HL-60 (cell line): ENCODE results near the gene AIFM3.

Source experiments
- GABPA ChIP-seq: IDR thresholded peaks from 2 replicates; pipeline ENCODE4 v1.6.1; 2012; ENCODE audit warnings: low read depth
- POLR2AphosphoS5 ChIP-seq: IDR thresholded peaks from 2 replicates; pipeline ENCODE4 v1.6.1; 2012; ENCODE audit warnings: low read depth
- SPI1 ChIP-seq: IDR thresholded peaks from 2 replicates; pipeline ENCODE4 v1.6.1; 2012; ENCODE audit warnings: low read depth, mild to moderate bottlenecking, borderline replicate concordance
- TF ChIP-seq, protein P1 (sequence below): IDR thresholded peaks from one replicate; pipeline ENCODE4 v1.5.1; 2011; ENCODE audit warnings: low read length, control low read depth, inconsistent platforms; ENCODE audit not compliant: insufficient read depth
- TF ChIP-seq, protein P2 (sequence below): IDR thresholded peaks from 2 replicates; pipeline ENCODE4 v1.6.1; 2012; ENCODE audit warnings: low read depth; ENCODE audit not compliant: insufficient replicate concordance

DNA sequence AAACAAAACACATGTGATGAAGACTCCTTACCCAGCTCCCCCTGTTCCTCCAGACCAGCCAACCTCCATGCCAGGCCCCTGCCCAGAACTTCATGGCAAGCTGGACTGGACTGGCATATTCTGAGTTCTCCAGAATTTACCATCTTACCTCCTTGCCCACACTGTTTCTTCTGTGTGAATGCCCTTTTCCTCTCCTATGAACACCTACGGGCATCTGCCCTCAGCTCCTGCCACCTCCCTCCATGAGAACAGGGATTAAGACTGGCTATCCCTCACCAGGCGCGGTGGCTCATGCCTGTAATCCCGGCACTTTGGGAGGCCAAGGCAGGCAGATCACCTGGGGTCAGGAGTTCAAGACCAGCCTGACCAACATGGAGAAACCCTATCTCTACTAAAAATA lies 6.4 kb upstream of the AIFM3 start:
- TF ChIP-seq, protein P1, sequence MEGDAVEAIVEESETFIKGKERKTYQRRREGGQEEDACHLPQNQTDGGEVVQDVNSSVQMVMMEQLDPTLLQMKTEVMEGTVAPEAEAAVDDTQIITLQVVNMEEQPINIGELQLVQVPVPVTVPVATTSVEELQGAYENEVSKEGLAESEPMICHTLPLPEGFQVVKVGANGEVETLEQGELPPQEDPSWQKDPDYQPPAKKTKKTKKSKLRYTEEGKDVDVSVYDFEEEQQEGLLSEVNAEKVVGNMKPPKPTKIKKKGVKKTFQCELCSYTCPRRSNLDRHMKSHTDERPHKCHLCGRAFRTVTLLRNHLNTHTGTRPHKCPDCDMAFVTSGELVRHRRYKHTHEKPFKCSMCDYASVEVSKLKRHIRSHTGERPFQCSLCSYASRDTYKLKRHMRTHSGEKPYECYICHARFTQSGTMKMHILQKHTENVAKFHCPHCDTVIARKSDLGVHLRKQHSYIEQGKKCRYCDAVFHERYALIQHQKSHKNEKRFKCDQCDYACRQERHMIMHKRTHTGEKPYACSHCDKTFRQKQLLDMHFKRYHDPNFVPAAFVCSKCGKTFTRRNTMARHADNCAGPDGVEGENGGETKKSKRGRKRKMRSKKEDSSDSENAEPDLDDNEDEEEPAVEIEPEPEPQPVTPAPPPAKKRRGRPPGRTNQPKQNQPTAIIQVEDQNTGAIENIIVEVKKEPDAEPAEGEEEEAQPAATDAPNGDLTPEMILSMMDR = no peak
- TF ChIP-seq POLR2AphosphoS5 (no peak), GABPA (no peak), SPI1 (no peak)
- TF ChIP-seq, protein P2, sequence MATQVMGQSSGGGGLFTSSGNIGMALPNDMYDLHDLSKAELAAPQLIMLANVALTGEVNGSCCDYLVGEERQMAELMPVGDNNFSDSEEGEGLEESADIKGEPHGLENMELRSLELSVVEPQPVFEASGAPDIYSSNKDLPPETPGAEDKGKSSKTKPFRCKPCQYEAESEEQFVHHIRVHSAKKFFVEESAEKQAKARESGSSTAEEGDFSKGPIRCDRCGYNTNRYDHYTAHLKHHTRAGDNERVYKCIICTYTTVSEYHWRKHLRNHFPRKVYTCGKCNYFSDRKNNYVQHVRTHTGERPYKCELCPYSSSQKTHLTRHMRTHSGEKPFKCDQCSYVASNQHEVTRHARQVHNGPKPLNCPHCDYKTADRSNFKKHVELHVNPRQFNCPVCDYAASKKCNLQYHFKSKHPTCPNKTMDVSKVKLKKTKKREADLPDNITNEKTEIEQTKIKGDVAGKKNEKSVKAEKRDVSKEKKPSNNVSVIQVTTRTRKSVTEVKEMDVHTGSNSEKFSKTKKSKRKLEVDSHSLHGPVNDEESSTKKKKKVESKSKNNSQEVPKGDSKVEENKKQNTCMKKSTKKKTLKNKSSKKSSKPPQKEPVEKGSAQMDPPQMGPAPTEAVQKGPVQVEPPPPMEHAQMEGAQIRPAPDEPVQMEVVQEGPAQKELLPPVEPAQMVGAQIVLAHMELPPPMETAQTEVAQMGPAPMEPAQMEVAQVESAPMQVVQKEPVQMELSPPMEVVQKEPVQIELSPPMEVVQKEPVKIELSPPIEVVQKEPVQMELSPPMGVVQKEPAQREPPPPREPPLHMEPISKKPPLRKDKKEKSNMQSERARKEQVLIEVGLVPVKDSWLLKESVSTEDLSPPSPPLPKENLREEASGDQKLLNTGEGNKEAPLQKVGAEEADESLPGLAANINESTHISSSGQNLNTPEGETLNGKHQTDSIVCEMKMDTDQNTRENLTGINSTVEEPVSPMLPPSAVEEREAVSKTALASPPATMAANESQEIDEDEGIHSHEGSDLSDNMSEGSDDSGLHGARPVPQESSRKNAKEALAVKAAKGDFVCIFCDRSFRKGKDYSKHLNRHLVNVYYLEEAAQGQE = no peak
